ENCODE measurements around the gene TXNIP.

The TXNIP gene, protein sequence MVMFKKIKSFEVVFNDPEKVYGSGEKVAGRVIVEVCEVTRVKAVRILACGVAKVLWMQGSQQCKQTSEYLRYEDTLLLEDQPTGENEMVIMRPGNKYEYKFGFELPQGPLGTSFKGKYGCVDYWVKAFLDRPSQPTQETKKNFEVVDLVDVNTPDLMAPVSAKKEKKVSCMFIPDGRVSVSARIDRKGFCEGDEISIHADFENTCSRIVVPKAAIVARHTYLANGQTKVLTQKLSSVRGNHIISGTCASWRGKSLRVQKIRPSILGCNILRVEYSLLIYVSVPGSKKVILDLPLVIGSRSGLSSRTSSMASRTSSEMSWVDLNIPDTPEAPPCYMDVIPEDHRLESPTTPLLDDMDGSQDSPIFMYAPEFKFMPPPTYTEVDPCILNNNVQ

DNA sequence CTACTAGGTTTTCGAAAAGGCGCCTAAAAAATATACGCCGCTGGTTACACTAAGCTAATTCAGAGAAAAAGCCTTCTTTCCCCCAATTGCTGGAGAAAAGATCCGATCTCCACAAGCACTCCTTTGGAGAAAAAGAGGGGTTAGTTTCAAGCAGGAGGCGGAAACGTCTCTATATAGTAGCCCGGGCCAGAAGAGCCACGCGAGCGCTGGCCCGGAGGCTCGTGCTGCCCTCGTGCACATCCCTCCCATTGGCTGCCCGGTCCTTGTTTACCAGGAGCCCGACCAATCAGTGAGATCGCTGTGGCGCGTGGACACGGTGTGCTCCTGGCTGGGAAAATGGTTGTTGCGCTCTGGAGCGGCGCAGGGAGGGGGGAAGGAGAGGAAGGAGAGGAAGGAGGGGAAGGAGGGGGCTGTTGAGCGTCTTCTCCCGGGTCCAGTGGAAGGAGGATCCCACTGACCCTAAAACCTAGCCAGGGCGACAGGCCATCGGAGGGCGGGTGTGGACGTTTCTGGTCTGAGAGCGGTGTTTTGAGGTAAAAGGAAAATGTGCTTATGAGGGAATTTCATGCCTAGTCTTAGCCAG lies at the start of gene TXNIP:
TXNIP (minus strand) TSS at position 147 of the 583 bp plus-strand sequence. CDS start 313 bp downstream, outside the sequence.
- DNase-seq (ENCODE audit: low read depth) = peak; percentile 97
- TF ChIP-seq, protein P1, sequence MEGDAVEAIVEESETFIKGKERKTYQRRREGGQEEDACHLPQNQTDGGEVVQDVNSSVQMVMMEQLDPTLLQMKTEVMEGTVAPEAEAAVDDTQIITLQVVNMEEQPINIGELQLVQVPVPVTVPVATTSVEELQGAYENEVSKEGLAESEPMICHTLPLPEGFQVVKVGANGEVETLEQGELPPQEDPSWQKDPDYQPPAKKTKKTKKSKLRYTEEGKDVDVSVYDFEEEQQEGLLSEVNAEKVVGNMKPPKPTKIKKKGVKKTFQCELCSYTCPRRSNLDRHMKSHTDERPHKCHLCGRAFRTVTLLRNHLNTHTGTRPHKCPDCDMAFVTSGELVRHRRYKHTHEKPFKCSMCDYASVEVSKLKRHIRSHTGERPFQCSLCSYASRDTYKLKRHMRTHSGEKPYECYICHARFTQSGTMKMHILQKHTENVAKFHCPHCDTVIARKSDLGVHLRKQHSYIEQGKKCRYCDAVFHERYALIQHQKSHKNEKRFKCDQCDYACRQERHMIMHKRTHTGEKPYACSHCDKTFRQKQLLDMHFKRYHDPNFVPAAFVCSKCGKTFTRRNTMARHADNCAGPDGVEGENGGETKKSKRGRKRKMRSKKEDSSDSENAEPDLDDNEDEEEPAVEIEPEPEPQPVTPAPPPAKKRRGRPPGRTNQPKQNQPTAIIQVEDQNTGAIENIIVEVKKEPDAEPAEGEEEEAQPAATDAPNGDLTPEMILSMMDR (conservative IDR thresholded peaks at IDR 0.05; ENCODE audit: low read length) = no peak
- H3K4me3 ChIP-seq (ENCODE audit: low read length) = peak within 1 kb of the TSS; percentile 99

DNA sequence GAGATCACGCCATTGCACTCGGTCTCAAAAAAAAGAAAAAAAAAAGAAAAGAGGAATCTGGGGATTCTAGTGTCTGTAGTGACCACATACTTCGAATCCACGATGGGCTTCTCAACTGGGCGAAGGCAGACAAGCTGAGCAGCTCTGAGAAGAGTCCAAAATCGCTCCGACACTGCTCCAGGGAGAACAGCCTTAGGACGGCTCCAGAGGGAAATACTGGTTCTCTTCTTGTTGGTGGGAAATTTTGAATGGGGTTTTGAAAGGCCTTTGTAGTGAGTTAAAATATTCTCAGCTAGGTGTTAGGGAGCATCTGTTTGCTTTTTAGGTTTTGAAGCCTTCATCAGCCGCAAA lies 43.4 kb upstream of the TXNIP start:
- TF ChIP-seq, protein P1 (conservative IDR thresholded peaks at IDR 0.05; ENCODE audit: low read length) = no peak
- no peak overlapping the region for H3K4me3 ChIP-seq (ENCODE audit: low read length)
- DNase-seq (ENCODE audit: low read depth) = no peak

DNA sequence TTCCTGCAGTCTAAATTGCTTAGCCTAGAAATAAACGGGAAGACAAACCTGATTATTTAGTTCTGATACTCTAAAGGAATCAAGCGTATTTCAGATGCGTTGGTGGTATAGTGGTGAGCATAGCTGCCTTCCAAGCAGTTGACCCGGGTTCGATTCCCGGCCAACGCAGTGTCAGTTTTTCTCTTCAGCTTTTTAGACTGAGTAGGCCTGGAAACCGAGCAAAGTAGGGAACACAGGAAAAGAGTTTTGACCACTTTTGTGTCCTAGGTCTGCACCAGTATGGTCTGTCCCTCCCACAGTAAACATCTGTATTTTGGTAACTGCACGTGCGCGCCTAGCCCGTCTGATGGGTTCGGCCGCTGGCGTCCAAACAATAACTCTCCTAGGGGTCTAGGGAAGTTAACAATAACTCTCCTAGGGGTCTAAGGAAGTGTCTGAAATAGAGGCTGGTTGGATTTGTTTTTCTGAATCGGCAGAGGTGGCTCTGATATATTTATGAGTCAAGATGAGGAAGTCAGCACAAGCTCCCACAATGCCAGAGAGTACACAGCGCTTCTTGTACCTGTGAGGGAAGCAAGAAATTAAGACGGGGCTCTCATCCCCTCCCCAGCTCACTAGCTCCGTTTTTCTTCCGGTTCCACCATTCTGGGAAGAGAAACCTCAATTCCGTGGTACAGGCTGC lies 40.7 kb upstream of the TXNIP start:
- peak; percentile 90 for DNase-seq (ENCODE audit: low read depth)
- TF ChIP-seq, protein P1 (conservative IDR thresholded peaks at IDR 0.05; ENCODE audit: low read length) = no peak
- peak overlapping the region; percentile 80 for H3K4me3 ChIP-seq (ENCODE audit: low read length)

DNA sequence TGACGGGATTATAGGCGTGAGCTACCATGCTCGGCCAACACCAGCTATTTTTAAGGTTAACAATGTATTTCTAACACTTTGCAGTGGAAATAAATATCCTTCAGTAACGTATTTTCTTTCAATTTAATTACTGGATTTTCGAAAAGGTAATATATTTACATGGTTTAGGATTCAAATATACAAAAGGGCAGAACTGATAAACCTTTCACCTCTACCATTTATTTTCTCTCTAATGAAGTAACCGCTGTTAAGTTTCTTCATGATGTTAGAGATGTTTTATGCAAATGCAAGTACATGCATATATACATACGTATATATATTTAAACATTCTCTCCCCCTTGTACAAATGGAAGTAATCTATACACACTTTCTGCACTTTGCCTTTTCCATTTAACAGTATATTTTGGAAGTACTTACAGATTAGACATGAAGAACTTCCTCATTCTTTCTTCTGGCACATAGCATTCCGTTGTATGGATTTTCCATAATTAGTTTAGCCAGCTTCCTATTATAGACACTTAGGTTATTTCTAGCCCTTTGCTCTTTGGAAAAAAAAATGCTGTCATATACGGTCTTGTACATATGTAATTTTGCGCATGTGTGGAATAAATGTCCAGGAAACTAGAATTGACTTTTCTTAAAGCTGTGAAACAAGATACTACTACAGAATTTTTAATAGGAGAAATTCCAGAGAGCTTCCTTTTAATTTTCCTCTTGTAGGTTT lies 40.0 kb upstream of the TXNIP start:
- peak overlapping the region; percentile 56 for H3K4me3 ChIP-seq (ENCODE audit: low read length)
- TF ChIP-seq, protein P1 (conservative IDR thresholded peaks at IDR 0.05; ENCODE audit: low read length) = no peak
- no peak for DNase-seq (ENCODE audit: low read depth)

DNA sequence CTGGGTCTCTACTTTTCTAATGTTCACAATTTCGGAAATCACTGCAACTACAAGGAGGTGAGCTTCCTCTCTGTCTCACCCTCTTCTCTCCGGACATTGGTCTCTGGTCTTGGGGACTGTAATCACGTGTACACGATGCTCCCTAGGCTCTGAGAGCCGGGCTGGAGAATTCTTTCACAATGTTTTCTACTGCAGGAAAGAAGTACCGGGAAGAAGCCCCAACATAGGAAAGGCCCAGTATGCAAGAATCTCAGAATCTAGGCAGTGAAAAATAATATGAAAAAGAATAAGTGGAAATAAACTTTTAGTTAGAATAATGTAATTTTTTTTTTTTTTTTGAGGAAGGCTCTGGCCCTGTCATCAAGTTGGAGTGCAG lies 38.7 kb upstream of the TXNIP start:
- DNase-seq (ENCODE audit: low read depth) = no peak
- TF ChIP-seq, protein P1 (conservative IDR thresholded peaks at IDR 0.05; ENCODE audit: low read length) = no peak
- H3K4me3 ChIP-seq (ENCODE audit: low read length) = peak overlapping the region; percentile 29

DNA sequence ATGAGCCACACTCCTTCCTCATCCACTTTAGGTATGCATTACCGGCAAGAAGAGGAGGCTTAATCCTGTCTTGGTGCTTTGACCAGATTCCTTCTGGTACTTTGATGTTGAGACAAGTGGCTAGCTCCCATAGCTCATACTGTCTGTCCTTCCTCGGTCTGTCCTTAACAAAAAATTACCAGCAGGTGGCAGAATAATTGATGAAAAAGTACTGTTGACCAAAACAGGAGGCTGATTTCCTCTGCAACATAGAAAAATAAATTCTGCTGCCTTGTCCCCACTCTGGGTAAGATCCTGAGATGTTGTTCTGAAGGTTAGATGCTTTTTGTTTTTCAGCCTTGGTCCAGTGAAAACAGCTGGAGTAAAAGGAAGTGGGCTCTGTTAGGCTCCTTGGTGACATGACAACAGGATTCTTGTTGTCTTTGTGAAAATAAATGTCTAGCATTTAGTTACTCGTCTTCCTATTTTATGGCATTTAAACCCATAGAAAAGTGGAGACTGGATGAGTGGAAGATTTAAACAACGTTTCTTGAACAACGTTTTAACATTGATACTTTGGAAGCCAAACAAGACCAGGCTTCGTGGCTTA lies 36.3 kb upstream of the TXNIP start:
- DNase-seq (ENCODE audit: low read depth) = peak; percentile 61
- TF ChIP-seq, protein P1 (conservative IDR thresholded peaks at IDR 0.05; ENCODE audit: low read length) = peak; percentile 61
- no peak overlapping the region for H3K4me3 ChIP-seq (ENCODE audit: low read length)
